Measurements from ENCODE around the gene BMPR1A. TPM values are rescaled to one million over a fixed set of nuclear protein-coding genes. Genes with fewer than 3 reads are reported as not detected.

BMPR1A gene
- total and polyA plus RNA-seq, 2 experiments from 2014 or later = 14.2 to 82.5 TPM

DNA sequence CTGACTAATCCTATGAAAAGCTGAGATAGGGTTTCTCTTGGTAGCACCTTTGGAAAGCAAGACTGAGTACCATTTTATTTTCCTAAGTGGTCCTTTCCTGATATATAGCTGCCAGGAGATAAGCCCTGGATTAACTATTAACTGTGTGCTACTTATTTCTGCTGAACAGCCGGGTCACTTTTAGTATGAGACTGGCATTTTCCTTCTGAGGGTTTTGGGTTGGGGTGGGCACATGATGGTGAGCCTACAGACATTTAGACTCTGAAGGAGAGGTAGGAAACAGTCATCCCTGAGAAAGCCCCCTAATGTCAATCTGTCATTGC lies 29.8 kb upstream of the BMPR1A start:
- Mint-ChIP-seq H3K27ac (no peak overlapping the region), H3K36me3 (ENCODE audit: low read depth) (no peaks in the 10 kb centered on the region), H3K4me1 (peaks cover 1% of the 10 kb centered on the region; the same call in 2 of the 3 replicates), H3K27me3 (ENCODE audit: insufficient read depth, low read depth, poor library complexity) (peaks cover 3% of the 10 kb centered on the region), H3K4me3 (no peak overlapping the region), H3K9me3 (no peaks in the 10 kb centered on the region)
- Histone ChIP-seq H4K20me1 (replicated peaks; ENCODE audit: insufficient read depth) (no peaks in the 10 kb centered on the region), H3K4me3 (no peak overlapping the region), H3K79me2 (replicated peaks; ENCODE audit: insufficient read depth) (no peaks in the 10 kb centered on the region), H2AFZ (no peak overlapping the region), H3K4me1 (ENCODE audit: insufficient read depth) (no peaks in the 10 kb centered on the region), H3K27ac (ENCODE audit: low read depth) (no peak overlapping the region), H3F3A (replicated peaks; ENCODE audit: low read depth) (no peaks in the 10 kb centered on the region), H3K27me3 (ENCODE audit: insufficient read depth) (no peaks in the 10 kb centered on the region), H3K9me2 (ENCODE audit: insufficient read depth) (peaks cover 4% of the 10 kb centered on the region; the same call in 1 of the 2 replicates), H3K36me3 (ENCODE audit: insufficient read depth) (no peaks in the 10 kb centered on the region), H3K4me2 (no peak overlapping the region)
- DNase-seq (ENCODE audit: low spot score) (no peak), ATAC-seq (no peak)
- no peak for TF ChIP-seq POLR2AphosphoS5 (IDR thresholded peaks at IDR 0.05; ENCODE audit: low read depth)
- no peak for TF ChIP-seq ZNF331 (CRISPR knock-in tag; IDR thresholded peaks at IDR 0.05; ENCODE audit: low read depth)
- no peak for TF ChIP-seq ETS1 (IDR thresholded peaks at IDR 0.05)
- TF ChIP-seq NANOG (IDR thresholded peaks at IDR 0.05; ENCODE audit: borderline replicate concordance) = no peak
- no peak for TF ChIP-seq EZH2 (IDR thresholded peaks at IDR 0.05; ENCODE audit: low read depth, unreplicated experiment)
- TF ChIP-seq, protein P1, sequence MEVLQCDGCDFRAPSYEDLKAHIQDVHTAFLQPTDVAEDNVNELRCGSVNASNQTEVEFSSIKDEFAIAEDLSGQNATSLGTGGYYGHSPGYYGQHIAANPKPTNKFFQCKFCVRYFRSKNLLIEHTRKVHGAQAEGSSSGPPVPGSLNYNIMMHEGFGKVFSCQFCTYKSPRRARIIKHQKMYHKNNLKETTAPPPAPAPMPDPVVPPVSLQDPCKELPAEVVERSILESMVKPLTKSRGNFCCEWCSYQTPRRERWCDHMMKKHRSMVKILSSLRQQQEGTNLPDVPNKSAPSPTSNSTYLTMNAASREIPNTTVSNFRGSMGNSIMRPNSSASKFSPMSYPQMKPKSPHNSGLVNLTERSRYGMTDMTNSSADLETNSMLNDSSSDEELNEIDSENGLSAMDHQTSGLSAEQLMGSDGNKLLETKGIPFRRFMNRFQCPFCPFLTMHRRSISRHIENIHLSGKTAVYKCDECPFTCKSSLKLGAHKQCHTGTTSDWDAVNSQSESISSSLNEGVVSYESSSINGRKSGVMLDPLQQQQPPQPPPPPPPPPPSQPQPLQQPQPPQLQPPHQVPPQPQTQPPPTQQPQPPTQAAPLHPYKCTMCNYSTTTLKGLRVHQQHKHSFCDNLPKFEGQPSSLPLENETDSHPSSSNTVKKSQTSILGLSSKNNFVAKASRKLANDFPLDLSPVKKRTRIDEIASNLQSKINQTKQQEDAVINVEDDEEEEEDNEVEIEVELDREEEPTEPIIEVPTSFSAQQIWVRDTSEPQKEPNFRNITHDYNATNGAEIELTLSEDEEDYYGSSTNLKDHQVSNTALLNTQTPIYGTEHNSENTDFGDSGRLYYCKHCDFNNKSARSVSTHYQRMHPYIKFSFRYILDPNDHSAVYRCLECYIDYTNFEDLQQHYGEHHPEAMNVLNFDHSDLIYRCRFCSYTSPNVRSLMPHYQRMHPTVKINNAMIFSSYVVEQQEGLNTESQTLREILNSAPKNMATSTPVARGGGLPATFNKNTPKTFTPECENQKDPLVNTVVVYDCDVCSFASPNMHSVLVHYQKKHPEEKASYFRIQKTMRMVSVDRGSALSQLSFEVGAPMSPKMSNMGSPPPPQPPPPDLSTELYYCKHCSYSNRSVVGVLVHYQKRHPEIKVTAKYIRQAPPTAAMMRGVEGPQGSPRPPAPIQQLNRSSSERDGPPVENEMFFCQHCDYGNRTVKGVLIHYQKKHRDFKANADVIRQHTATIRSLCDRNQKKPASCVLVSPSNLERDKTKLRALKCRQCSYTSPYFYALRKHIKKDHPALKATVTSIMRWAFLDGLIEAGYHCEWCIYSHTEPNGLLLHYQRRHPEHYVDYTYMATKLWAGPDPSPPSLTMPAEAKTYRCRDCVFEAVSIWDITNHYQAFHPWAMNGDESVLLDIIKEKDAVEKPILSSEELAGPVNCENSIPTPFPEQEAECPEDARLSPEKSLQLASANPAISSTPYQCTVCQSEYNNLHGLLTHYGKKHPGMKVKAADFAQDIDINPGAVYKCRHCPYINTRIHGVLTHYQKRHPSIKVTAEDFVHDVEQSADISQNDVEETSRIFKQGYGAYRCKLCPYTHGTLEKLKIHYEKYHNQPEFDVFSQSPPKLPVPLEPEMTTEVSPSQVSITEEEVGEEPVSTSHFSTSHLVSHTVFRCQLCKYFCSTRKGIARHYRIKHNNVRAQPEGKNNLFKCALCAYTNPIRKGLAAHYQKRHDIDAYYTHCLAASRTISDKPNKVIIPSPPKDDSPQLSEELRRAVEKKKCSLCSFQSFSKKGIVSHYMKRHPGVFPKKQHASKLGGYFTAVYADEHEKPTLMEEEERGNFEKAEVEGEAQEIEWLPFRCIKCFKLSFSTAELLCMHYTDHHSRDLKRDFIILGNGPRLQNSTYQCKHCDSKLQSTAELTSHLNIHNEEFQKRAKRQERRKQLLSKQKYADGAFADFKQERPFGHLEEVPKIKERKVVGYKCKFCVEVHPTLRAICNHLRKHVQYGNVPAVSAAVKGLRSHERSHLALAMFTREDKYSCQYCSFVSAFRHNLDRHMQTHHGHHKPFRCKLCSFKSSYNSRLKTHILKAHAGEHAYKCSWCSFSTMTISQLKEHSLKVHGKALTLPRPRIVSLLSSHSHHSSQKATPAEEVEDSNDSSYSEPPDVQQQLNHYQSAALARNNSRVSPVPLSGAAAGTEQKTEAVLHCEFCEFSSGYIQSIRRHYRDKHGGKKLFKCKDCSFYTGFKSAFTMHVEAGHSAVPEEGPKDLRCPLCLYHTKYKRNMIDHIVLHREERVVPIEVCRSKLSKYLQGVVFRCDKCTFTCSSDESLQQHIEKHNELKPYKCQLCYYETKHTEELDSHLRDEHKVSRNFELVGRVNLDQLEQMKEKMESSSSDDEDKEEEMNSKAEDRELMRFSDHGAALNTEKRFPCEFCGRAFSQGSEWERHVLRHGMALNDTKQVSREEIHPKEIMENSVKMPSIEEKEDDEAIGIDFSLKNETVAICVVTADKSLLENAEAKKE (CRISPR knock-in tag; IDR thresholded peaks at IDR 0.05) = no peak
- TF ChIP-seq STAT1 (IDR thresholded peaks at IDR 0.05; ENCODE audit: unreplicated experiment) = no peak
- TF ChIP-seq REST (IDR thresholded peaks at IDR 0.05; ENCODE audit: unreplicated experiment) = no peak
- no peak for TF ChIP-seq ZNF114 (CRISPR knock-in tag; IDR thresholded peaks at IDR 0.05)
- no peak for TF ChIP-seq CREB1 (CRISPR knock-in tag; IDR thresholded peaks at IDR 0.05; ENCODE audit: low read depth)
- TF ChIP-seq EZH2phosphoT487 (IDR thresholded peaks at IDR 0.05; ENCODE audit: unreplicated experiment) = no peak
- TF ChIP-seq, protein P2, sequence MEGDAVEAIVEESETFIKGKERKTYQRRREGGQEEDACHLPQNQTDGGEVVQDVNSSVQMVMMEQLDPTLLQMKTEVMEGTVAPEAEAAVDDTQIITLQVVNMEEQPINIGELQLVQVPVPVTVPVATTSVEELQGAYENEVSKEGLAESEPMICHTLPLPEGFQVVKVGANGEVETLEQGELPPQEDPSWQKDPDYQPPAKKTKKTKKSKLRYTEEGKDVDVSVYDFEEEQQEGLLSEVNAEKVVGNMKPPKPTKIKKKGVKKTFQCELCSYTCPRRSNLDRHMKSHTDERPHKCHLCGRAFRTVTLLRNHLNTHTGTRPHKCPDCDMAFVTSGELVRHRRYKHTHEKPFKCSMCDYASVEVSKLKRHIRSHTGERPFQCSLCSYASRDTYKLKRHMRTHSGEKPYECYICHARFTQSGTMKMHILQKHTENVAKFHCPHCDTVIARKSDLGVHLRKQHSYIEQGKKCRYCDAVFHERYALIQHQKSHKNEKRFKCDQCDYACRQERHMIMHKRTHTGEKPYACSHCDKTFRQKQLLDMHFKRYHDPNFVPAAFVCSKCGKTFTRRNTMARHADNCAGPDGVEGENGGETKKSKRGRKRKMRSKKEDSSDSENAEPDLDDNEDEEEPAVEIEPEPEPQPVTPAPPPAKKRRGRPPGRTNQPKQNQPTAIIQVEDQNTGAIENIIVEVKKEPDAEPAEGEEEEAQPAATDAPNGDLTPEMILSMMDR (conservative IDR thresholded peaks at IDR 0.05; ENCODE audit: low read depth in 2 of 2) = no peak
- TF ChIP-seq JUNB (IDR thresholded peaks at IDR 0.05; ENCODE audit: unreplicated experiment) = no peak
